A549 (cell line): ENCODE results near the gene MAP4K4.

Experiments
- KDM1A ChIP-seq: fragments of 200-600 bp; sonication (generic); IDR thresholded peaks from 2 replicates; pipeline ENCODE4 v1.6.1; 2016; ENCODE audit warnings: low read depth, mild to moderate bottlenecking
- NR3C1 ChIP-seq: fragments of >200 bp; sonication (Bioruptor Twin); formaldehyde crosslinking; IDR thresholded peaks from 3 replicates; pipeline ENCODE4 v1.6.1; 2017
- POLR2A ChIP-seq: IDR thresholded peaks from 2 replicates; pipeline ENCODE4 v1.6.1; 2012; ENCODE audit warnings: mild to moderate bottlenecking, low read length
- RAD21 ChIP-seq, 2 experiments: fragments of >200 bp in 1 of 2; sonication (Bioruptor Twin) in 1 of 2; formaldehyde crosslinking in 1 of 2; IDR thresholded peaks in 1 of 2; conservative IDR thresholded peaks in 1 of 2; 2 replicates in 1 of 2; 3 replicates in 1 of 2; pipeline ENCODE4 v1.6.1; 2012 to 2018; ENCODE audit warnings: inconsistent platforms in 1 of 2
- TF ChIP-seq, protein P1 (sequence below): IDR thresholded peaks from 2 replicates; pipeline ENCODE4 v1.6.1; 2012
- TF ChIP-seq, protein P2 (sequence below): fragments of 200-600 bp; sonication (generic); IDR thresholded peaks from 2 replicates; pipeline ENCODE4 v1.6.1; 2016; ENCODE audit warnings: antibody characterized with exemption, mild to moderate bottlenecking, moderate library complexity

DNA sequence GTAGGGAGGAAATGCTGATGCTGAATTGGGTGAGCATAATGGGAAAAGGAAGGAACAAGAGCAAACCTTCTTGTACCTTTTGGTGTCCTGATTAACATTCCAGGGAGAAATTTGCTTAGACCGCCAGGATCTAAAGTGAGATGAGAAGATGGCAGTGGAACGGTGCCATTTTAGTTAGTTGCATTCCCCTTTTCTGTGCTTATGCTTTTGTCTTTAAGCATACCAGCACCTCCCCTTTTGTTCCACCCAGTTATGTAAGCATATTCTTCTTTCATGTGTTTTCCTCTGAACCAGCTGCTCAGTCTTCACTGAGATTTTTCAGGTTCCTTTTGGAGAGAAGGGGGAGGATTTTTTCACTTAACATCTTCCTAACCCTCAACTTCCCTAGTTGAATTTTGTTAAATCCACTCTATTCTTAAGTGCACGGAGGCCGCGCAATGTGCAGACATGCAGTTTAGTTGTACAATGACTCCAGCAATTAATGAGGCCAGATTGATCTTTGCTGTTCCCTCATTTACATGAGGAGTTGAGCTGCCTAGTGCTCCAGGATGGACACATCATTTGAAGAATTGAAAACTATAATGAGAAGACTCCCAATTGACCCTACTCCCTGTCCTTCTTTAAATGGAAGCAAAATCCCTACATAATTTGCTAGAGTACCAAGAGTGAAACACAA lies 73.9 kb downstream of the MAP4K4 start:
- TF ChIP-seq, protein P1, sequence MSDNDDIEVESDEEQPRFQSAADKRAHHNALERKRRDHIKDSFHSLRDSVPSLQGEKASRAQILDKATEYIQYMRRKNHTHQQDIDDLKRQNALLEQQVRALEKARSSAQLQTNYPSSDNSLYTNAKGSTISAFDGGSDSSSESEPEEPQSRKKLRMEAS: no peak
- TF ChIP-seq POLR2A: no peak
- TF ChIP-seq KDM1A: no peak
- TF ChIP-seq NR3C1: no peak
- no peak for TF ChIP-seq RAD21 (conservative IDR thresholded peaks at IDR 0.05 in 1 of 2, IDR thresholded peaks at IDR 0.05 in 1 of 2)
- TF ChIP-seq, protein P2, sequence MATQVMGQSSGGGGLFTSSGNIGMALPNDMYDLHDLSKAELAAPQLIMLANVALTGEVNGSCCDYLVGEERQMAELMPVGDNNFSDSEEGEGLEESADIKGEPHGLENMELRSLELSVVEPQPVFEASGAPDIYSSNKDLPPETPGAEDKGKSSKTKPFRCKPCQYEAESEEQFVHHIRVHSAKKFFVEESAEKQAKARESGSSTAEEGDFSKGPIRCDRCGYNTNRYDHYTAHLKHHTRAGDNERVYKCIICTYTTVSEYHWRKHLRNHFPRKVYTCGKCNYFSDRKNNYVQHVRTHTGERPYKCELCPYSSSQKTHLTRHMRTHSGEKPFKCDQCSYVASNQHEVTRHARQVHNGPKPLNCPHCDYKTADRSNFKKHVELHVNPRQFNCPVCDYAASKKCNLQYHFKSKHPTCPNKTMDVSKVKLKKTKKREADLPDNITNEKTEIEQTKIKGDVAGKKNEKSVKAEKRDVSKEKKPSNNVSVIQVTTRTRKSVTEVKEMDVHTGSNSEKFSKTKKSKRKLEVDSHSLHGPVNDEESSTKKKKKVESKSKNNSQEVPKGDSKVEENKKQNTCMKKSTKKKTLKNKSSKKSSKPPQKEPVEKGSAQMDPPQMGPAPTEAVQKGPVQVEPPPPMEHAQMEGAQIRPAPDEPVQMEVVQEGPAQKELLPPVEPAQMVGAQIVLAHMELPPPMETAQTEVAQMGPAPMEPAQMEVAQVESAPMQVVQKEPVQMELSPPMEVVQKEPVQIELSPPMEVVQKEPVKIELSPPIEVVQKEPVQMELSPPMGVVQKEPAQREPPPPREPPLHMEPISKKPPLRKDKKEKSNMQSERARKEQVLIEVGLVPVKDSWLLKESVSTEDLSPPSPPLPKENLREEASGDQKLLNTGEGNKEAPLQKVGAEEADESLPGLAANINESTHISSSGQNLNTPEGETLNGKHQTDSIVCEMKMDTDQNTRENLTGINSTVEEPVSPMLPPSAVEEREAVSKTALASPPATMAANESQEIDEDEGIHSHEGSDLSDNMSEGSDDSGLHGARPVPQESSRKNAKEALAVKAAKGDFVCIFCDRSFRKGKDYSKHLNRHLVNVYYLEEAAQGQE: no peak
